Transverse colon (tissue), 4 donors: ENCODE results near the gene COLEC11.

ENCODE experiments used
- EP300 ChIP-seq: sonication (generic); formaldehyde crosslinking; IDR thresholded peaks from one replicate; pipeline ENCODE4 v1.6.1; 2017; ENCODE audit warnings: antibody characterized with exemption, low read depth
- POLR2A ChIP-seq: fragments of 450-650 bp; IDR thresholded peaks from one replicate; pipeline ENCODE4 v1.6.1; 2016; ENCODE audit warnings: antibody characterized with exemption, mild to moderate bottlenecking, moderate library complexity
- POLR2AphosphoS5 ChIP-seq, 3 donors: sonication (generic); formaldehyde crosslinking; IDR thresholded peaks; one replicate each; pipeline ENCODE4 v1.6.1; 2016; ENCODE audit warnings: antibody characterized with exemption in 3 of 3
- TF ChIP-seq, protein P1 (sequence below), 5 experiments: fragments of 200-600 bp in 3 of 5; fragments of 450-650 bp in 2 of 5; sonication (generic) in 3 of 5; IDR thresholded peaks; 1 replicate in 2 of 5; 2 replicates in 3 of 5; pipeline ENCODE4 v1.5.1; 2016 to 2017; ENCODE audit warnings: antibody characterized with exemption in 5 of 5, inconsistent platforms in 3 of 5, mild to moderate bottlenecking in 2 of 5, moderate library complexity in 1 of 5

DNA sequence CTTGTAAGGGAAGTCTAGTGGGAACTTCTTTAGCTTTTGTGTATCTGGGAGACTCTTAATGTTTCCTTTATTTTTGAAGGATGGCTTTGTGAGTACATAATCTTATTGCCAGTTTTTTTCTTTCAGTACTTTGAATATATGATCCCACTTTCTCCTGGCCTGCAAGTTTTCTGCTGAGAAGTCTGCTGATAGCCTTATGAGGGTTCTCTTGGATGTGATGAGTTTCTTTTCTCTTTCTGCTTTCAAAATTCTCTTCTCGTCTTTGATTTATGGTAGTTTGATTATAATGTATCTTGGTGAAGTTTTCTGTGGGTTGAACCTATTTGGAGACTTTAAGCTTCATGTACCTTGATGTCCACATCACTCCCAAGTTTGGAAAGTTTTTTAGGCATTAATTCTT is 28.1 kb downstream of the COLEC11 start:
- TF ChIP-seq, protein P1, sequence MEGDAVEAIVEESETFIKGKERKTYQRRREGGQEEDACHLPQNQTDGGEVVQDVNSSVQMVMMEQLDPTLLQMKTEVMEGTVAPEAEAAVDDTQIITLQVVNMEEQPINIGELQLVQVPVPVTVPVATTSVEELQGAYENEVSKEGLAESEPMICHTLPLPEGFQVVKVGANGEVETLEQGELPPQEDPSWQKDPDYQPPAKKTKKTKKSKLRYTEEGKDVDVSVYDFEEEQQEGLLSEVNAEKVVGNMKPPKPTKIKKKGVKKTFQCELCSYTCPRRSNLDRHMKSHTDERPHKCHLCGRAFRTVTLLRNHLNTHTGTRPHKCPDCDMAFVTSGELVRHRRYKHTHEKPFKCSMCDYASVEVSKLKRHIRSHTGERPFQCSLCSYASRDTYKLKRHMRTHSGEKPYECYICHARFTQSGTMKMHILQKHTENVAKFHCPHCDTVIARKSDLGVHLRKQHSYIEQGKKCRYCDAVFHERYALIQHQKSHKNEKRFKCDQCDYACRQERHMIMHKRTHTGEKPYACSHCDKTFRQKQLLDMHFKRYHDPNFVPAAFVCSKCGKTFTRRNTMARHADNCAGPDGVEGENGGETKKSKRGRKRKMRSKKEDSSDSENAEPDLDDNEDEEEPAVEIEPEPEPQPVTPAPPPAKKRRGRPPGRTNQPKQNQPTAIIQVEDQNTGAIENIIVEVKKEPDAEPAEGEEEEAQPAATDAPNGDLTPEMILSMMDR (IDR thresholded peaks at IDR 0.05), result no peak
- TF ChIP-seq POLR2AphosphoS5 (IDR thresholded peaks at IDR 0.05) (no peak), EP300 (no peak), POLR2A (no peak)
